HG03135 (cell line): ENCODE measurements around the gene CABP2.
"Not testable (repeated sequence)": the region's sequence is repeated elsewhere in the genome, so short reads cannot be mapped to it uniquely, and the experiment has no call there.

Experiments
- ATAC-seq: cut with Tn5 transposase; IDR thresholded peaks from one replicate; pipeline ENCODE4 v1.9.1; 2021; ENCODE audit warnings: mild to moderate bottlenecking, moderate library complexity; ENCODE audit not compliant: unreplicated experiment

Gene CABP2

GRCh38 chr11:67482275-67482826 lies 40.9 kb downstream of the CABP2 start:
- peak; percentile 4 for ATAC-seq

GRCh38 chr11:67477344-67478050 lies 45.7 kb downstream of the CABP2 start:
- not testable (repeated sequence) for ATAC-seq

GRCh38 chr11:67476692-67477091 lies 46.6 kb downstream of the CABP2 start:
- ATAC-seq, result not testable (repeated sequence)

- ATAC-seq, result no peak
These were observed 50.4 kb downstream of the CABP2 start for GRCh38 chr11:67472882-67473281.

GRCh38 chr11:67470337-67471002 lies 52.8 kb downstream of the CABP2 start:
- ATAC-seq, result no peak

GRCh38 chr11:67469508-67469811 lies 53.8 kb downstream of the CABP2 start:
- ATAC-seq, result no peak
